Measurements from ENCODE around the gene LKAAEAR1. TPM values are rescaled to one million over a fixed set of nuclear protein-coding genes. Genes with fewer than 3 reads are reported as not detected.

LKAAEAR1 gene
- total and polyA plus RNA-seq, 2 of the 13 experiments (the other 11 are each of a cell fraction or from before 2014, with no cell fraction given), result not detected

GRCh38 chr20:64065062-64065973 lies 18.9 kb downstream of the LKAAEAR1 start (continued):
- TF ChIP-seq ATAD3A (CRISPR knock-in tag; IDR thresholded peaks at IDR 0.05), result peak; percentile 45; the same call in 1 of the 2 replicates
- peak; percentile 74 for TF ChIP-seq IKZF4 (CRISPR knock-in tag; IDR thresholded peaks at IDR 0.05; ENCODE audit: borderline replicate concordance, low read depth, not compliant biosample characterization)
- no peak for TF ChIP-seq SIX4 (CRISPR knock-in tag; IDR thresholded peaks at IDR 0.05)
- TF ChIP-seq, protein P1, sequence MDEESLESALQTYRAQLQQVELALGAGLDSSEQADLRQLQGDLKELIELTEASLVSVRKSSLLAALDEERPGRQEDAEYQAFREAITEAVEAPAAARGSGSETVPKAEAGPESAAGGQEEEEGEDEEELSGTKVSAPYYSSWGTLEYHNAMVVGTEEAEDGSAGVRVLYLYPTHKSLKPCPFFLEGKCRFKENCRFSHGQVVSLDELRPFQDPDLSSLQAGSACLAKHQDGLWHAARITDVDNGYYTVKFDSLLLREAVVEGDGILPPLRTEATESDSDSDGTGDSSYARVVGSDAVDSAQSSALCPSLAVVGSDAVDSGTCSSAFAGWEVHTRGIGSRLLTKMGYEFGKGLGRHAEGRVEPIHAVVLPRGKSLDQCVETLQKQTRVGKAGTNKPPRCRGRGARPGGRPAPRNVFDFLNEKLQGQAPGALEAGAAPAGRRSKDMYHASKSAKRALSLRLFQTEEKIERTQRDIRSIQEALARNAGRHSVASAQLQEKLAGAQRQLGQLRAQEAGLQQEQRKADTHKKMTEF (CRISPR knock-in tag; IDR thresholded peaks at IDR 0.05), result peak; percentile 43; the same call in 1 of the 2 replicates
- TF ChIP-seq ELF4 (CRISPR knock-in tag; IDR thresholded peaks at IDR 0.05; ENCODE audit: borderline replicate concordance), result no peak; the same call in 1 of the 2 replicates
- TF ChIP-seq FOXK1 (CRISPR knock-in tag; IDR thresholded peaks at IDR 0.05; ENCODE audit: borderline replicate concordance, low read depth), result 0 out of 2 replicates have a peak, but pooled peaks have one; percentile 28
- 0 out of 2 replicates have a peak, but pooled peaks have one; percentile 15 for TF ChIP-seq ELF3 (CRISPR knock-in tag; IDR thresholded peaks at IDR 0.05)
- TF ChIP-seq ZNF501 (CRISPR knock-in tag; IDR thresholded peaks at IDR 0.05), result peak; percentile 51; the same call in 1 of the 2 replicates
- no peak; the same call in 1 of the 2 replicates for TF ChIP-seq ZNF275 (CRISPR knock-in tag; IDR thresholded peaks at IDR 0.05; ENCODE audit: borderline replicate concordance)
- no peak for TF ChIP-seq RAD51 (IDR thresholded peaks at IDR 0.05; ENCODE audit: borderline replicate concordance)
- TF ChIP-seq CBFB (CRISPR knock-in tag; IDR thresholded peaks at IDR 0.05), result no peak
- TF ChIP-seq KDM2A (CRISPR knock-in tag; IDR thresholded peaks at IDR 0.05; ENCODE audit: borderline replicate concordance, low read depth), result peak; percentile 67; the same call in 1 of the 2 replicates
- TF ChIP-seq MTA1 (CRISPR knock-in tag; IDR thresholded peaks at IDR 0.05; ENCODE audit: borderline replicate concordance), result peak; percentile 91
- TF ChIP-seq, protein P2, sequence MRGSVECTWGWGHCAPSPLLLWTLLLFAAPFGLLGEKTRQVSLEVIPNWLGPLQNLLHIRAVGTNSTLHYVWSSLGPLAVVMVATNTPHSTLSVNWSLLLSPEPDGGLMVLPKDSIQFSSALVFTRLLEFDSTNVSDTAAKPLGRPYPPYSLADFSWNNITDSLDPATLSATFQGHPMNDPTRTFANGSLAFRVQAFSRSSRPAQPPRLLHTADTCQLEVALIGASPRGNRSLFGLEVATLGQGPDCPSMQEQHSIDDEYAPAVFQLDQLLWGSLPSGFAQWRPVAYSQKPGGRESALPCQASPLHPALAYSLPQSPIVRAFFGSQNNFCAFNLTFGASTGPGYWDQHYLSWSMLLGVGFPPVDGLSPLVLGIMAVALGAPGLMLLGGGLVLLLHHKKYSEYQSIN (CRISPR knock-in tag; IDR thresholded peaks at IDR 0.05; ENCODE audit: borderline replicate concordance), result no peak
- peak; percentile 8 for TF ChIP-seq POLR2G (IDR thresholded peaks at IDR 0.05; ENCODE audit: low read depth, low read length)
- 0 out of 4 replicates have a peak, but pooled peaks of 1 of the 2 experiments have one; percentile 36 for TF ChIP-seq POLR2A (IDR thresholded peaks at IDR 0.05; ENCODE audit: insufficient read depth in 1 of 2, low read depth in 2 of 2, low read length in 2 of 2)
- peak; percentile 57 for TF ChIP-seq SPEN (CRISPR knock-in tag; IDR thresholded peaks at IDR 0.05; ENCODE audit: low read depth)
- no peak for TF ChIP-seq ZNF3 (CRISPR knock-in tag; IDR thresholded peaks at IDR 0.05)
- TF ChIP-seq ZNF121 (CRISPR knock-in tag; IDR thresholded peaks at IDR 0.05), result no peak
- TF ChIP-seq ZNF747 (CRISPR knock-in tag; IDR thresholded peaks at IDR 0.05; ENCODE audit: borderline replicate concordance), result peak; percentile 65
- peak; percentile 30; the same call in 1 of the 2 replicates for TF ChIP-seq ZNF720 (CRISPR knock-in tag; IDR thresholded peaks at IDR 0.05)
- peak; percentile 74 for TF ChIP-seq ZNF788 (CRISPR knock-in tag; IDR thresholded peaks at IDR 0.05; ENCODE audit: borderline replicate concordance)
- TF ChIP-seq ZNF576 (CRISPR knock-in tag; IDR thresholded peaks at IDR 0.05), result no peak
- peak; percentile 45; the same call in 1 of the 2 replicates for TF ChIP-seq ZNF839 (CRISPR knock-in tag; IDR thresholded peaks at IDR 0.05; ENCODE audit: borderline replicate concordance)
- peak; percentile 31; the same call in 1 of the 2 replicates for TF ChIP-seq TAF1 (CRISPR knock-in tag; IDR thresholded peaks at IDR 0.05)

Data from HepG2 (cell line).